Measurements from ENCODE around the gene BABAM2.

BABAM2 gene

DNA sequence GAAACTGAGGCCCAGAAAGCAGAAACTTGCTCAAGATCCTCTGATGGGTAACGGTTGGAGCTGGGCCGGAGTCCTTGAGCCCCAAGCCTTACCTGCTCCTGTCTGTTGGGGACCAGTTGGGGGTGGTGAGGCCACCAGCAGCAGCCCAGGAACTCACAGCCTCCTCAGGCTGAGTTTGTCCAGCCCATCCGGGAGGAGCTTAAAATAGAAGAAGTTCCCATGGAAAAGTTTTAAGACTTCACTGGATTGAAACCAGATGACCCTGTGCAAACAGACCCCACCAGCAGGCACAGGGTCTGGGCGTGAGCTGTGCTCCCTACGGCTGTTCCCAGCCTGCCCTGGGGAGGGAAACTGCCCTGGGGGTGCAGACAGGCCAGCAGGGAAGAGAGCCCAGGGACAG lies 461.6 kb downstream of the BABAM2 start:
- no peak for DNase-seq

DNA sequence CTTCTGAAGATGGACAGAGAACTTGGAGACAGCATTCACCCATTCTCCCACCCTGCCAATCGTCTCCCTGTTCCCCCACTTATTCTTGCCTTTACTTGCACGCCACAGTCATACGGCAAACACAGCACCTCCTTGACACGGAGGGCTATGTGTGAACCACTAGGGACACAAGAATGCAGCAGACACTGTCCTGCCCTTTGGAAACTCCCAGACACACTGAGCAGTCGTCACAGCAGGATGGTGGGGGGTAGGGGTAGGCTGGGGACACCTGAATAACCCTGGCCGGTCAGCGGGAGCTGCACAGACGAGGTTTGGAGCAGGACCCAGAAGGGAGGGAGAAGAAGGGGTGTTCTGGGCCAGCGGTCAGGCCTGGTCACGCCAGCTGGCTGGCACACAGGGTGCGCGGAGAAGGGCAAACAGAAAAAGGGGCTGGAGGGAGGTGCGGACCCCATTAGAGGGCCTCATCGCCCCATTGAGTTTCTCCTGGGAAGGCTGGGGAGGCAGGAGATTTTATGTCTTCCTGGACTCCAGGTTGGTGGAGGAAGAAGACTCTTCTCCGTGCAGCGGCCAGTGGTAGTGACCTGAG lies 462.2 kb downstream of the BABAM2 start:
- DNase-seq, result no peak

DNA sequence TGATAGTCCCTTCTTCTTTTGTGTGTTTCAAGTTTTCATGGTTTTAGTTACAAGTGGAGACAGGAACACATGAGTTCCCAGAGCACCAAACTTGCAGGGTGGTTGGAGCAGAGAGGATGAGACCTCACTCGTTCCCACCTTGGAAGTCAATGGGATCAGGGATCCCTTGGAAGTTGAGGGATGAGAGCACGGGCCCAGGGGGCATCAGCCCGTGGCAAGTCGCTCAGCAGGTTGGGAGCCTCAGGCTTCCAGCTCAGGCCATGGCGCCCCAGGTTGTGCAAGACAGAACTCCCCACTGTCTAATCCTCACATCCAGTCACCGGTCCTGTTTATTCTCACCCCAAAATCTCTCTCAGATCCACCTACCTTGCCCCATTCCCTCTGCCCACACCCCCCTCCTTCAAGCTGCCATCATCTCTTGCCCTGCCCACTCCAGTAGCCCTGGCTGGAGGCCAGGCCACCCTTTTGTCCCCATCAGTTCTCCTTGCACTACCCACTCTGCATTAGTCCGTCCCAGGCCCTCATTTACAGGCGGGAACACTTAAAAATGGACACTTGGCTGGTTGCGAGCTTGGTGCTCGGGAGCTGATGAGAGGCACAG lies 464.5 kb downstream of the BABAM2 start:
- DNase-seq, result peak; percentile 23

DNA sequence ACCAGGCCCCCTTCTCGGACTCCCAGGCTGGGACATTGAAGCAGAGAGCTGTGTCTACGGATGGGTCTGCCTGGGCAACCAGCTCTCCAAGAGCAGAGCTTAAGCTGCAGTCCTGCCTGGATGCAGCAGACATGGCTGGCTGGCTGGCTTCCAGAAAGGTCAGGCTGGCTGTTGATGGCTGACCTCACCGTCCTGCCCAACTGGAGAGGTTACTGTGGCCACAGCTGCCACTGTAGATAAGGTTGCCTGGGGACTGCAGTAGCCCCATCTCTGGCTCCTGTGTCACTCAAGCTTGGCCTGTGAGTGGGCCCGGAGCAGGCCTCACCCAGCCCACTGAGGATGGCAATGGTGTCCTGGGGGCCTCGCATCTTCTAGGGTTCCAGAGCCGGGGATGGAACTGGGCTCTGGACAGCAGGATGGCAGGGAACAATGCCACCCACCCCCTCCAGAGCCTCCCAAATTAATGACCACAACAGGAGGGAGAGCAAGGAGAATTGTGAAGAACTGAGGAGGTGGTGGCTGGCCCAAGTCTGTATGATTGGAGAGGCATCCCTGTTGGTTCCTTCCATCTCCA lies 465.1 kb downstream of the BABAM2 start:
- DNase-seq, result no peak

DNA sequence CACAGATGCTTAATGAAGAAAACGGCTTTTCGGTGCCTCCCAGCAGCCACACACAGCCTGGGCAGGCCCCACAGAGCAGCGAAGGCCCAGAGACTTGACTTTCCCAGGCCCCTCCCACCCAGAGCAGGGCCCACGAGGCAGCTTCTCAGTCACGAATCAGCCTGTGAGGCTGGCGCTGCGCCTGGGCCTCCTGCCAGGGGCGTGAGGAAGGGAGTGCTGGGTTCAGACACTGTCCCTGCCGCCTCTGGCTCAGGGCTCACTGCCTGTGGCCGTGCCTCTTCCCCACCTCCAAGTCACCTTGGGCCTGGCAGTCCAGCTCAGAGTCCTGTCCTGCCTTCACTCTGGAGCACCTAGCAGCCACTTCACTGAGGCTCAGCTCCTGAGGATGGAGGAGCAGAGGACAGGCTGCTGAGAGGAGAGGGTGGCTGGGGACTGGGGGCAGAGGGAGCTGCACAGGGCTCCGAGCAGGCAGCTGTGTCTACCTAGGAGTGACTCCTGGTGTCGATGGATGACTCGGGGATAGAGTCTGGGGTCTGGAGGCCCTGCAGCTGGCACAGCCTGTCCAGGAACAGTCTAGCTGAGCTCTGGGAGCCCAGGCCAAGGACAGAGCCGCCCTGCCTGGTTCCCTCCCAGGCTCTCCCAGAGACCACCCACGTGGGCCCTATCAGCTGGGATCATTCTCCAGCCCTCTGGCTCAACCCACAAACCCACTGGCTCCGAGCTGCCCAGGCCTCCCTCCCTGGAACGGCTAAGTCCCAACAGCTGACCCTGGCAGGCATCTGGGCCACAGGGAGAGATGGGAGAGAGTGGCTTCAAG lies 465.8 kb downstream of the BABAM2 start:
- peak; percentile 25 for DNase-seq

DNA sequence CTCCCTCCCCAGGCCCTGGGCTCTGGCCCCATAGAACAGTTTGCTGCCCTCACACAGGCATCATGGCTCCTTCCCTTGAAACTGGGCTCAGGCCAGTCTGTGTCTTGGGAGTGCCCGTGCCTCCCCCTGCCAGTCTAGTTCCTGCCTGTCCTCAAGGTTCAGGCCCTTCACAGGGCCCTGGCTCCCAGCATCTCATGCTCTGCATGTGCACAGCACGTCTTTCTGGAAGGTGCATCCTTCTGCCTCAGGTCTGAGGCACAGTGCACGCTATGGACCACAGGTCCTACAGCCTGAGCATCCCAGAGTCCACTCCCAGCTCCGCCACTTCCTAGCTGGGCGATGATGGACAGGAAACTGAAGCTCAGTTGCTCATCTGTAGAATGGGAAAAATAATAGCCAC lies 466.5 kb downstream of the BABAM2 start:
- no peak for DNase-seq

DNA sequence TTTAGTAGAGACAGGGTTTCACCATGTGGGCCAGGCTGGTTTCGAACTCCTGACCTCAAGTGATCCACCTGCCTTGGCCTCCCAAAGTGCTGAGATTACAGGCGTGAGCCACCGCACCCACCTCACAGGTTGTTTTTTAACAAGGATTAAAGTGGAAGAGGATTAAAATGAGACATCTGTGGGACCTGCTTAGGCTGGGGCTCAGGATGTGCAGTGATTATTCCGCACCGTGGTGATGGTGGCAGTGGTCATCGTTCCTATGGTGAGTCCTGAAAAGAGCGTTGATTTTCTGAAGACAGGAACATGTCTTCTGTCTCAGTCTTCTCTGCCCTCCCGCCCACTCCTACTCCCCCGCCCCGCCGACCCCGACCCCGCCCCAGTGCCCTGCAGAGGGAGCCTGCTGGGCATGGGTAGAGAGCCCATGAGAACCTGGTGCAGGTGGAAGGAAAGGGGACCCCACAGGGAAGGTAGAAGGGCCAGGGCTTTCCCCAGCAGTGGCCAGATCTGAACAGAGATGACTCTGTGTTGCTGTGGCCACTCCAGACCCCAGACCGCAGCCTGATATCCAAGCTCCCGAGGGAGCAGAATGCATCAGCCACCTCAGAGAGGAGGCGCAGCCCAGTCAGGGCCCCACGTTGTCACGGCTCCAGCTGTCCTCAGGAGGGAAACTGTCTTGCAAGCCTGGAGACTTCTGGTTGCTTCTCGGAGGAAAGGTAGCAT lies 467.6 kb downstream of the BABAM2 start:
- no peak for DNase-seq

DNA sequence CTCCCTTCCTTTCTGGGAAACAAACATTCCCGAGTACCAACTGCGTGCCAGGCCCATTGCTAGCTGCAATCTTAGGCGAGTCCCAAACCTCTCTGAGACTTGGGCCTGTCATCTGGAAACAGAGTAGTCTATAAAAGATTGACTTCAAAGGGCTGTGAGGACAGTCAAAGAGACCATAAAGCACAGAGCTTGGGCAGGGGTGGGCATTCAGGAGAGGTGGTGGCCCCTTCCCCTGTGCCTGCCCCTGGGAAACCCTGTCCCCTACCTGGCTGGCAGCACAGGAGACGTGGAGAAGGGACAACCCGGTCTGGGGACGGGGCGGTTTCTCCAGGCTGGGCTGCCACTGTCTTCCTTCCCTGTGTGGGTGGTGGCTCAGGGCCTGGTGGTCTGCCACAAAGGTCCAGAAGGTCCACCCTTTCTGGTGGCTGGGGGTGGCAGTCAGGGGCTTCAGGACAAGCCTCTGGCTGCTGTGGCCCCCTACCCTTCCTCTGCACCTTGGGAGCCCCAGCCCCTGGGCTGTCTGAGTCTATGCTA lies 468.2 kb downstream of the BABAM2 start:
- DNase-seq, result no peak

DNA sequence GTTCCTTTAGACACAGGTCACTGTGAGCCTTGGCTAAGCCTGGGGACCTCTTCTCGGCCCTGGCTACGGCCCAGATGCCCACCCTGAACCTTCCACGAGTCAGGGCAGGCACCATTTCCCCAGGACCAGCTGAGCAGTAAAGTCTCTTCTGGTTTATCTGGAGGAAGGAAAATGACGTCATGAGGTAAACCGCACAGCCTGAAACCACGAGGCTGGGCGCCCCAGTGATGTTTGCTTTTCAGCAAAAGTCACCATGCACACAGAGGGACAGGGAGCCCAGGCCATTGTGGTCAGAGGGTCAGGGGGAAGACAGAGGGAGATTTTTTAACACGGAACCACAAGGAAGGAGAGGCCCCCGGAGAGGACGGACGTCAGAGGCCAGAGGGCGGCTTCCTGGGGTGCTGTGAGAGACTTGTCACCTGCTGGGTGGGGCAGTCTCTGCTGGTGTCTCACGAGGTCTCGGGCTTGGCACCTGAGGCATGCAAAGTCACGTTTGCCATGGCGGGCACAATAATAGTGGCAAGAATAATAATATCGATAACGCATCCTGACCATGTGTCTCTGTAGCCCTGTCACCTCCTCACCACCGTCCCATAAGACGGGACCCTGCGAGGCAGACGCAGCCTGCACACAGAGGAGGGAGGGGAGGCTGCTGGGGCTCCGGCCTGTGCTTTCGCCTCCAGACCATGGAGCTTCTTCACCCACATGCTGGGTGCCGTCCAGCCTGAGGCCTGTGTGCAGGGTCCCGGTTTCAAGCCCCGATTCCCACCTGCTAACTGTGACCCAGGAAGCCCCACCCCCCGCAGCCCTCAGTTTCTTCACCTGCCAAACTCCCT lies 468.9 kb downstream of the BABAM2 start:
- no peak for DNase-seq

DNA sequence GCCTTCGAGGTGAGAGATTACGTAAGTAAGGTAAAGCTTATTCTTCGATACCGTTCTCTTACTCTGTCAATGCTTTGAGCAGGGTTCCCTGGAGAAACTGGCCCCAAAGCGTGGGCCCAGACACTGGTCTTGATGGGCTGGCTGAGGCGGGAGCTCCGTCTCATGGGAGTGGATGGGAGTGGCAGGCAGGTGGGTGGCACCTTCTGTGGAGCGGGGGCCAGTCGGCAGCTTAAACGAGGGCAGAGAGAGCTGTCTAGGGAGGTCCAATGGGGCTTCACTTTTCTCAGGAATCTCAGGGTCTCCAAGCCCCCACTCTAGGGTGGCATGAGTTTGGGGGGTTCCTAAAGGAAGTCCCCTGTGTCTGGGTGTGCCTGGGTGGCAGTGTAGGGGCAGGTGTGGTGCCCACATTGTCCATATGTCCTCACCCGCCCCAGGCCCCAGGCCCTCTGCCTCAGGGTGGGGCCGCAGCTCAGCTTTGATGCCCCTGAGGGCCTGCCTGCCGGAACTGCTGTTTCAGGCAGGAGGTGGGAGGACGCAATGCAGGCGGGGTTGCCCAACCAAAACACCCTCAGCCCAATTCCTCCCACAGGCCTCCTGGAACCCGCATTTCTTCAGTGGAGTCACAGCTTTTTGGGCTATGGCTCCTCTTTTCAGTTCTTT lies 469.7 kb downstream of the BABAM2 start:
- no peak for DNase-seq

DNA sequence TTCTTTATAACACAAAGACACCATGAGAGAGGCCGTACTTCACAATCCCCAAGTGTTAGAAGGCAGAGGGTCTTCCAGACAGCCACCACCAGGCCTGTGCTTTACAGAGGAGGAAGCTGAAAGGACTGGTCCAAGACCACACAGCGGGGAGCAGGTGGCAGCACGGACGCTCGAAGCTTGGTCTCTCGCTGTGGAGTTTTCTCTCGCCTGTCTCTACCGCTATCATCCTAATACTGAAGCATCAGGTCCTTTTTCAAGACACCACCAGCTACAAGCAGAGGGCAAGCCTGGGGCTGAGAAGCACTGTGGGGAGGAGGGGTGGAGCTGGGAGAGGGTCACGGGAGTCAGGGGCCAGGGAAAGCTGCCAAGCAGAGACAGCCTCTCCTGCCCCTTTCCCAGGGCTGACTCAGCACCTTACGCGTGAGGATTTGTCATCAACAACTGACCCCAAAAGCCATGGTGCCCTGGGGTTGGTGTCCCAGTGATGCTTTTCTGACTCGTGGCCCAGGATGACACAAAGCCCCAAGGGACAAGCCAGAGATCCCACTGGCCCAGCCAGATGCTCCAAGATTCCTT lies 470.3 kb downstream of the BABAM2 start:
- no peak for DNase-seq

DNA sequence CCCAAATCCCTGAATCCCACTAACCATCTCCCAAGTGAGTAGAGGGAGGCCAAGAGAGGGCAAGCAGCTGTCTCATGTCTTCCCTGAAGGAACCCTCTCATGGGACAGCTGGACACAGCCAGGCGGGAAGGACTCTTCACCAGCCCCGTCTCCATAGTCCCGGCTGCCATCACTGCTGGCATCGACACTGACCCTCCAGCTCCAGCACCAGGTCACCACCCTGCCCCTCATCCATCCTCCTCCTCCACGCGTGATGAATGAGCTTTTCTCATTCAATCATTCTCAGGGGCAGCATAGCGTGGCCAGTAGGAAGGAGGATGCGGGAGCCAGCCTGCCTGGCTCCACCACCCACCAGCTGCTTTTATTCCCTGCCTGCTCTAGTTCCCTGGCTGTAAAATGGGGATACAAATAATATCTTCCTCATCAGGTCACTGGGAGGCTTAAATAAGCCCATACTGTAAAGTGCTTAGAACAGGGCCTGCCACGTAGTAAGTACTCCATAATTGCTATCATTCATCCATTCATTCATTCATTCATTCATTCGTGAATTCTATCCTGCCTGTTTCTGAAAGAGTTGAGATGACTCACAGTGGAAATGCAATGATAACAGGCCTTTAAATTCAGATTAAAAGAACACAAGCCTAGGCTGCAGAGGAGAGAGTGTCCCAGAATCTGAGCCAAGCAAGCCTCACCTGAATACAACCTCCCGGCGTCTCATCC lies 471.6 kb downstream of the BABAM2 start:
- no peak for DNase-seq

DNA sequence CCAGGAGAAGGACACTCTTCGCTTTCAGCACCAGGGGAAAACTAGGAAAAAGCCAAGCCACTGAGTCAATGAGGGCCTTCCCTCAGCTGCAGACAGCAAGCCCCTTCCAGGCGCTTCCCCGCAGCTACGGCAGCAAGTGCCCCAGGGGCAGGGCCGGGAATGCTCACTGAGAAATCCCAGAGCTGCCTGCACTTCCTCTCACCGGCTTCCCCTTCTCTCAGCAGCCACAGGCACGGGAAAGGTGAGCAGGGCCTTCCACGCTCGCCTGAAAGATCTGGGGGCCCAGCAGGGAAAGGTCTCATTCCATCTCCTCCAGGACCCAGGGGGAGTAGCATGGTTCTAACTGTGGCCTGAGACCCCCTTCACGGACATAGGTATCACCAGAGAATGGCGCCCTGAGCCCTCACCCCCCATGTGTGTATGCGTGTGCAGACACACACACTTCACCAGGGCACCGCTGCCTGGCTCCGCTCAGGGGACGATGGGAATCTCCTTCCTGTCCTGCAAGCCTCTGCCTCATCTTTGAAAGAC lies 472.5 kb downstream of the BABAM2 start:
- DNase-seq, result no peak

DNA sequence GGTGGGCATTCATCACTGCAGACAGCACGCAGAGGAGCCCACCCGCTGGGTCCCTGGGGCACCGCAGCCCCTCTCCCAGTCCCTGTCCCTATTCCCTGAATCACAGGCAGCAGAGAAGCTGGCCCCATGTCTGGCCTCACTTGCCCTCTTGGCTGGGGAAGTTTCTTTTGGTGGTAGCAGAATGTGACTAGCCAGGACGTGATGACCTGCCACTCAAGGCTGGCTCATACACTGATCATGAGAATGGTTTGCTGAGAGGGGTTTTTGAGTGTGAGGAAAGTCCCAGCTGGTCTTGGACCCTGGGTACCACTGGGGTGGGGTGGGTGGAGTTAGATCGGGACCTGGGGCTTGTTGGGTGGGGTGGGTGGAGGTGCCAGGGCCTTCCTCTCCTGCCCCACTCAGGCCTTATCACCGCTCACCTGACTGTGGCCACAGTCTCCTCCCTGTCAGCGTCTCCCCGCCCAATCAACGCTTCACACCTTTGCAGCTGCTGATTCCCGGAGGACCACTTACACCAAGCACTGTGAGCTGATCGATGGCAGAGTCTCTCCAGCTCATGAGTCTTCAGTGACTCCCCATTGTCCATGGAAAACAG lies 473.3 kb downstream of the BABAM2 start:
- DNase-seq, result no peak

DNA sequence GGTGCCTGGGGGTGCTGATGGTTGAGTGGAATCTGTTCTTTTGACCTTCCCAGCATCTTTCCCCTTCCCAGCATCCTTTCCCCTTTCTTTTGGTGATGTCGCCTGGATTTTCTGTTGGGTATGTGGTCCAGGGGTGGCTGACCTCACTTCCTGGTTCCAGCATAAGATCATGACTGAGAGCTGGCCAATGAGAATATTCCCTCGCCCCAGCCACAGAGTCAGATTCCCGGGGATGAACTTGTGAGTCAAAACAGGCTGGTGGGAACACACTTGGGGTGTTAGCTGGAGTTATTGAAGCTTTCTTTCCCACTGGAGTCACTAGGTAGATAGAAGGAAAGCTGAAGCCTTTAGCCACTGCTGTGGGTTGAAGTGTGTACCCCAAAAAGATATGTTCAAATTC lies 474.1 kb downstream of the BABAM2 start:
- DNase-seq, result no peak

DNA sequence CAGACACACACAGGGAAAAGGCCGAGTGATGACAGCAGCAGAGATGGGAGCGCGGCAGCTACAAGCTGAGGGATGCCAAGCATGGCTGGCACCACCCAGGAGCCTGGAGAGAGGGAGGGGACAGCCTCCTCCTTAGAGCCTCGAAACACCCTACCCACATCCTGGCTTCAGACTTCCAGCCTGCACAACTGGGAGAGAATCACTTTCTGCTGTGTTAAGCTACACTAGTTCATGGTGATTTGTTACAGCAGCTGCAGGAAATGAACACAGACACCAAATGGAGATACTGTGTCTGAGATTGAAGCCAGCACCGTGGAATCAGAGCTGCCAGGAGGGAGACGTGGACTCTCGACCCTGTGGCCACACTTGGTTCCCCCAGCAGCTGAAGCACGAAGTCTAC lies 474.6 kb downstream of the BABAM2 start:
- DNase-seq, result no peak

DNA sequence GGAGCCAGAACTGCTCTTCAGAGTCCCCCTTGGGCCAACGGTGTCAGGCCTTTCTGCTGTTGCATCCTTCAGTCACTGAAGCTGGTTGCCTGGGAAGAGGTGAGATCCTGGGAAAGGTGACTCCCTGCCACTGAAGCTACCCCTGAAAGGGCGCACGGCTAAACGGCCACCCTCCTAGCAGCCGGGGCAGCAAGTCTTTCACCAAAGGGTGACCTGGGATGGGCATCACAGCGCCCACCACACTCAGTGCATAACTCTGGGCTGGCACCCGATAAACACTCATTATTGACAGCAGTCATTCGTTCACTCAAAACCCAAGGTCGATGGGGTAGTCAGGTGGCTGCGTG lies 475.6 kb downstream of the BABAM2 start:
- no peak for DNase-seq

DNA sequence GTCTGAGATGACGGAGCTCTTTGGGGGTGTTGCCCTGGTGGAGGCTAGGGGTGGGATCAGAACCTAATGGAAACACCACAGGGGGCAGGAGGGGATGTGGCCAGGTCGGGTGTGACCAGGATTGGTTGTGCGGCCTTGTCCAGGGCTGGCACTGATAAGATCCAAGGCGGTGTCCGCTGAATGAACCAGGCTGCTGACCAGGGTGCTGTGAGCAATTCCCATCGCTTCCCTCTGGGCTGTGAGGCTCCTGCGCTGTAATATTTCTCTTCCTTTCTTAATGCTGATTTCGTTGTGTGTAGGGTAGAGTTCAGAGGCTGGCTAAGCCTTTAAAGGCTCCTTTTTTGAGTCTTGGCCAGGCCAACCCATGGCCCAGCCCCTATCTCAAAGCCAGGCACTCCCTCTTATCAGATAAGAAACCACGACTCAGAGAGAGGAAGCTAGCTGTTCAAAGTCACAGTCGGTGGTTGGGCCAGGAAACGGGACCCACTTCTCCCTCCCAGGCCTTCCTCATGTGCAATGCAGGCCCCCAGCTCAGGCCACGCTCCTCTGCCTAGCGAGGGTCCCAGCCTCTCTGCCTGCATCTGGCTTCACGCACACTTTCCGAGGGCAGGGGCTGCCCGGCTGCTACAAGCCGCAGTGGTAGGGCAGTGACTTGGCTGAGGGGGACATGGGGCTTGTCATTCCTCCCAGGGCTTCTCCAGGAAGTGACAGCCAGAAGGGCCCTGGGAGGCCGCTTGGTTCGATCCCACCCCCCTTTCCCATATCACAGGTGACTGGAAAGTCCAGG lies 476.2 kb downstream of the BABAM2 start:
- no peak for DNase-seq
